B cell (primary cell): ENCODE data around the gene SLC25A21. TPM values are rescaled to one million over a fixed set of nuclear protein-coding genes. Genes with fewer than 3 reads are reported as not detected.

ENCODE experiments used
- ATAC-seq: fragments of 200-7000 bp; cut with Tn5 transposase; one replicate; pipeline ENCODE4 v1.10.0; 2021; ENCODE audit warnings: low read depth, mild to moderate bottlenecking, moderate number of reproducible peaks, moderate library complexity
- CTCF ChIA-PET: fragments of 350-600 bp; sonication (Branson Sonifier 250); formaldehyde crosslinking; loops from one replicate; lab custom pipeline; 2021; ENCODE audit warnings: antibody characterized with exemption, inconsistent platforms; lab: Charles Lee
- POLR2A ChIA-PET: fragments of 350-600 bp; sonication (Branson Sonifier 250); formaldehyde crosslinking; loops from one replicate; lab custom pipeline; 2021; ENCODE audit warnings: antibody characterized with exemption; lab: Charles Lee
- DNase-seq: peaks from one replicate; pipeline ENCODE4 v3.0.0; 2013
- H2AFZ ChIP-seq: 2 replicates; pipeline ENCODE4 v1.6.1; 2012; ENCODE audit warnings: mild to moderate bottlenecking, low read depth, low read length; ENCODE audit not compliant: insufficient read depth, poor library complexity, severe bottlenecking
- H3K27ac ChIP-seq, 2 donors: 1 replicate in 1 of 2; 2 replicates in 1 of 2; pipeline ENCODE4 v1.5.1; 2012 to 2013; ENCODE audit warnings: low read length in 2 of 2, mild to moderate bottlenecking in 2 of 2, moderate library complexity in 1 of 2
- H3K27me3 ChIP-seq, 4 experiments: fragments of 200-600 bp in 1 of 4; sonication (generic) in 1 of 4; replicated peaks in 1 of 4; 1 replicate in 2 of 4; 2 replicates in 2 of 4; pipeline versions ENCODE4 v1.6.1 to v1.7.0; 2013 to 2016; ENCODE audit warnings: low read length in 3 of 4, mild to moderate bottlenecking in 2 of 4, mixed read lengths in 1 of 4, moderate library complexity in 1 of 4; ENCODE audit not compliant: insufficient read depth in 4 of 4, control insufficient read depth in 3 of 4; ENCODE audit errors: control extremely low read depth in 1 of 4
- H3K36me3 ChIP-seq, 2 experiments: replicated peaks in 1 of 2; 1 replicate in 1 of 2; 2 replicates in 1 of 2; pipeline versions ENCODE4 v1.6.1 to v1.7.1; 2013; ENCODE audit warnings: low read length in 1 of 2; ENCODE audit not compliant: insufficient read depth in 2 of 2, control insufficient read depth in 1 of 2; ENCODE audit errors: control extremely low read depth in 1 of 2, extremely low read depth in 1 of 2
- H3K4me1 ChIP-seq, 2 donors: fragments of 200-600 bp in 1 of 2; sonication (generic) in 1 of 2; 1 replicate in 1 of 2; 2 replicates in 1 of 2; pipeline versions ENCODE4 v1.5.1 to v1.6.1; 2013 to 2017; ENCODE audit warnings: low read length in 2 of 2; ENCODE audit not compliant: control insufficient read depth in 2 of 2, insufficient read depth in 2 of 2
- H3K4me2 ChIP-seq: replicated peaks from 2 replicates; pipeline ENCODE3; 2012; ENCODE audit warnings: mild to moderate bottlenecking, low read depth, low read length; ENCODE audit not compliant: poor library complexity, severe bottlenecking
- H3K4me3 ChIP-seq, 5 experiments: fragments of 200-600 bp in 1 of 5; sonication (generic) in 1 of 5; 1 replicate in 3 of 5; 2 replicates in 2 of 5; pipeline versions ENCODE4 v1.5.1 to v1.7.0; 2011 to 2016; ENCODE audit warnings: low read length in 4 of 5, mild to moderate bottlenecking in 4 of 5, low read depth in 2 of 5, control low read depth in 1 of 5, moderate library complexity in 1 of 5; ENCODE audit not compliant: insufficient read depth in 1 of 5; ENCODE audit errors: control extremely low read depth in 1 of 5, extremely low read depth in 1 of 5
- H3K79me2 ChIP-seq: fragments of 200-600 bp; sonication (generic); one replicate; pipeline ENCODE4 v1.6.0; 2016; ENCODE audit warnings: low read length; ENCODE audit not compliant: control insufficient read depth, insufficient read depth
- H3K9ac ChIP-seq: fragments of 200-600 bp; sonication (generic); 2 replicates; pipeline ENCODE4 v1.6.1; 2017; ENCODE audit warnings: mild to moderate bottlenecking, low read length, moderate library complexity
- H3K9me3 ChIP-seq, 3 donors: one replicate each; pipeline versions ENCODE4 v1.6.1 to v1.7.1; 2013; ENCODE audit warnings: low read length in 2 of 3; ENCODE audit not compliant: control insufficient read depth in 2 of 3, insufficient read depth in 1 of 3; ENCODE audit errors: control extremely low read depth in 1 of 3
- H4K20me1 ChIP-seq: 2 replicates; pipeline ENCODE4 v1.6.0; 2012; ENCODE audit warnings: mild to moderate bottlenecking, low read length; ENCODE audit not compliant: insufficient read depth, control insufficient read depth, poor library complexity, severe bottlenecking
- H3K27ac Mint-ChIP-seq: one replicate; pipeline ENCODE4 v1.8.0; 2021; ENCODE audit warnings: mixed read lengths
- H3K27me3 Mint-ChIP-seq: one replicate; pipeline ENCODE4 v1.8.0; 2021; ENCODE audit warnings: mixed read lengths
- H3K4me1 Mint-ChIP-seq: one replicate; pipeline ENCODE4 v1.8.0; 2021; ENCODE audit warnings: mixed read lengths
- H3K4me3 Mint-ChIP-seq: one replicate; pipeline ENCODE4 v1.8.0; 2021; ENCODE audit warnings: mixed read lengths
- H3K9me3 Mint-ChIP-seq: one replicate; pipeline ENCODE4 v1.8.0; 2022; ENCODE audit warnings: mixed read lengths; ENCODE audit not compliant: insufficient read depth
- CTCF ChIP-seq: fragments of 200-600 bp; IDR thresholded peaks from one replicate; pipeline ENCODE4 v1.8.0; 2022; ENCODE audit warnings: antibody characterized with exemption, mild to moderate bottlenecking
- EZH2 ChIP-seq: IDR thresholded peaks from 2 replicates; pipeline ENCODE4 v1.6.1; 2012; ENCODE audit warnings: borderline replicate concordance, low read depth, mild to moderate bottlenecking, moderate library complexity, low read length; ENCODE audit not compliant: insufficient read depth, poor library complexity, severe bottlenecking
- WGBS: methylation state at CpG from one replicate; pipeline ENCODE4 v1.1.5; 2013; ENCODE audit warnings: missing lambda C conversion rate; ENCODE audit not compliant: insufficient coverage; 5-methylcytosine and 5-hydroxymethylcytosine counted together
- intact Hi-C: fragments of 100-400 bp; cut with micrococcal nuclease; formaldehyde crosslinking; loops from one replicate; pipeline ENCODE4 v1.10.0; 2022
- polyA plus RNA-seq: library from polyadenylated mRNA; depleted of rRNA; stranded (reverse); fragments of >200 nt; gene quantifications from 2 replicates; pipeline ENCODE4 v1.2.3, GENCODE V29; 2012
- total RNA-seq, 2 donors: library from RNA; stranded (reverse); fragments of 120-200 nt in 1 of 2; gene quantifications; 1 replicate in 1 of 2; 2 replicates in 1 of 2; pipeline versions ENCODE4 v1.2.3 to v1.2.4, GENCODE V29; 2013 to 2022

Gene SLC25A21
- total and polyA plus RNA-seq, 2 donors (not counting 1 experiment from before 2014, with no cell fraction given) = not detected

DNA sequence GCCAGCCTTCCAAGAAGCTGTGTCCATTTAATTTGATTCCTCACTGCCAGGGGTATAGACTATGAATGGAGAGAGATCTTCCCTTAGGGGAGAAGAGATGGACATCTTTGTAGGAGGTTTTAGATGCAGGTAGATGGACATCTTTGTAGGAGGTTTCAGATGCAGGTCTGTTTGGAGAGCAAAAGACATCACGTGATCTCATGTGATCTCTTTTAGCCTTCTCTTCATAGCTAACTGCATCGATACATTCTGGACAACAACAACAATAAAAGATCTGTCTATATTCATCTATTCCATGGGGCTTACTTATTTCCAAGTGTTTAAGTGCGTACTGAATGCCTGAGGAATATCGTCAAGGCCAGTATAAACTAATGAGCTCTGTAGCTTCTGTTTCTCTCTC is 347.6 kb downstream of the SLC25A21 start:
- no peak overlapping the region for H3K27ac Mint-ChIP-seq
- no peak overlapping the region for H3K4me3 ChIP-seq
- 93% methylated on average over 3 of the region's 4 CpGs for WGBS
- no peak for ATAC-seq
- TF ChIP-seq EZH2 (no peak), CTCF (no peak)
- no peaks in the 10 kb centered on the region for H3K4me1 ChIP-seq
- no peaks in the 10 kb centered on the region for H3K27me3 ChIP-seq
- H3K27ac ChIP-seq = no peak overlapping the region
- H3K9me3 Mint-ChIP-seq = no peaks in the 10 kb centered on the region
- intact Hi-C loops = no loop called here
- H3K4me2 ChIP-seq = no peak overlapping the region
- no peaks in the 10 kb centered on the region for H3K79me2 ChIP-seq
- POLR2A ChIA-PET = no interaction called here
- H3K4me3 Mint-ChIP-seq = no peak overlapping the region
- no peaks in the 10 kb centered on the region for H3K36me3 ChIP-seq
- CTCF ChIA-PET = no interaction called here
- peaks cover 0 to 2% (median 0%) of the 10 kb centered on the region in 3 donors for H3K9me3 ChIP-seq
- no peaks in the 10 kb centered on the region for H3K4me1 Mint-ChIP-seq
- H3K9ac ChIP-seq = no peak overlapping the region
- no peak for DNase-seq
- no peaks in the 10 kb centered on the region for H4K20me1 ChIP-seq
- H3K27me3 Mint-ChIP-seq = no peaks in the 10 kb centered on the region
- no peak overlapping the region for H2AFZ ChIP-seq

DNA sequence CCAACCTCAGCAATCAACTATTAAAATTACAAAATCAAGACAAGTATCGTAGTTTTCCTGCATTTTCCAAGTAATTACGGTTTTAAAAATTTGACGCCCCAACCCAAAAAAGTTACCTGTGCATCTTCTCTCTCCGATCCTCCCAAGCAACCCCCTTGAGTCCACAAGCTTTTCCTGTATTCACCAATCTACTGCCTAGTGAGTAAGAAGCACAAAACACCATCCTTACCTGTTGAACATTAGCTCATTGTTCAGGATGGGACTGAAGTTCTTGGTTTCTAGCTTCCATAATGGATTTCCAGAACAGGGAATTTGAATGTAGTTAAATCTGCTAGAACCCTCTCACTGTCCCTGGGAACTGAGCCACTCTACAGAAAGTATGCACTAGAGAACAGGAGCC is 348.8 kb downstream of the SLC25A21 start:
- intact Hi-C loops = no loop called here

More for the DNA sequence above, 348.8 kb downstream of the SLC25A21 start:
- H3K79me2 ChIP-seq = no peaks in the 10 kb centered on the region
- POLR2A ChIA-PET = no interaction called here
- TF ChIP-seq CTCF (no peak), EZH2 (no peak)
- no peak overlapping the region for H3K4me2 ChIP-seq
- H3K9me3 ChIP-seq = peaks cover 0 to 2% (median 0%) of the 10 kb centered on the region in 3 donors
- no peaks in the 10 kb centered on the region for H3K27me3 ChIP-seq
- no peaks in the 10 kb centered on the region for H3K4me1 Mint-ChIP-seq
- 71% methylated on average over 4 of the region's 4 CpGs for WGBS
- ATAC-seq = no peak
- no peaks in the 10 kb centered on the region for H3K9me3 Mint-ChIP-seq
- H3K27ac Mint-ChIP-seq = no peak overlapping the region
- no peak overlapping the region for H3K4me3 Mint-ChIP-seq
- no peak overlapping the region for H3K4me3 ChIP-seq
- no peaks in the 10 kb centered on the region for H3K36me3 ChIP-seq
- no peaks in the 10 kb centered on the region for H3K27me3 Mint-ChIP-seq
- DNase-seq = no peak
- no peak overlapping the region for H3K27ac ChIP-seq
- H4K20me1 ChIP-seq = no peaks in the 10 kb centered on the region
- H3K9ac ChIP-seq = no peak overlapping the region
- no peak overlapping the region for H2AFZ ChIP-seq
- no peaks in the 10 kb centered on the region for H3K4me1 ChIP-seq
- CTCF ChIA-PET = no interaction called here
